ENCODE results near the gene COG6. TPM values are rescaled to one million over a fixed set of nuclear protein-coding genes. Genes with fewer than 3 reads are reported as not detected.

Gene COG6
- total and polyA plus RNA-seq, 2 donors (not counting 1 experiment from before 2014, with no cell fraction given), result 28.9 to 44.8 TPM

DNA sequence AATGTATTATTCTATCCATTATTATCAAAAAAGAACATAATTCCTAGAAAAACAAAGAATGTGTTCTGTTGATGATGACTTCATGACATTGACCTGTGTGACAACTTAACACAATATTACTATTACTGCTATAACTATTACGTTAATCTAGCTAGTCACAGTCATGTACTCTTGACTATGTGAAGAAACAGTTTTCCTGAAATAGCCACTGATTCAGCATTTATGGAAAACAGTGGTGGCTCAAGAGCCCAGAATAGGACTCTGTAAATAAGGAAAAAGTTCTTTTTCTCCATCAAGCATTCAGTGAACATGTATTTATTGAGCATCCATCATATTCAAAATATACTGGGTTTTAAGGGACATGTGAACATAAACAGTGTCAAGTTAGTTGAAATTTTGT is 93.5 kb downstream of the COG6 start:
- no peak for TF ChIP-seq EZH2 (IDR thresholded peaks at IDR 0.05; ENCODE audit: low read length, missing control alignments)
- TF ChIP-seq, protein P1, sequence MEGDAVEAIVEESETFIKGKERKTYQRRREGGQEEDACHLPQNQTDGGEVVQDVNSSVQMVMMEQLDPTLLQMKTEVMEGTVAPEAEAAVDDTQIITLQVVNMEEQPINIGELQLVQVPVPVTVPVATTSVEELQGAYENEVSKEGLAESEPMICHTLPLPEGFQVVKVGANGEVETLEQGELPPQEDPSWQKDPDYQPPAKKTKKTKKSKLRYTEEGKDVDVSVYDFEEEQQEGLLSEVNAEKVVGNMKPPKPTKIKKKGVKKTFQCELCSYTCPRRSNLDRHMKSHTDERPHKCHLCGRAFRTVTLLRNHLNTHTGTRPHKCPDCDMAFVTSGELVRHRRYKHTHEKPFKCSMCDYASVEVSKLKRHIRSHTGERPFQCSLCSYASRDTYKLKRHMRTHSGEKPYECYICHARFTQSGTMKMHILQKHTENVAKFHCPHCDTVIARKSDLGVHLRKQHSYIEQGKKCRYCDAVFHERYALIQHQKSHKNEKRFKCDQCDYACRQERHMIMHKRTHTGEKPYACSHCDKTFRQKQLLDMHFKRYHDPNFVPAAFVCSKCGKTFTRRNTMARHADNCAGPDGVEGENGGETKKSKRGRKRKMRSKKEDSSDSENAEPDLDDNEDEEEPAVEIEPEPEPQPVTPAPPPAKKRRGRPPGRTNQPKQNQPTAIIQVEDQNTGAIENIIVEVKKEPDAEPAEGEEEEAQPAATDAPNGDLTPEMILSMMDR (conservative IDR thresholded peaks at IDR 0.05 in 1 of 2, IDR thresholded peaks at IDR 0.05 in 1 of 2; ENCODE audit: low read depth in 1 of 2, low read length in 2 of 2), result no peak

DNA sequence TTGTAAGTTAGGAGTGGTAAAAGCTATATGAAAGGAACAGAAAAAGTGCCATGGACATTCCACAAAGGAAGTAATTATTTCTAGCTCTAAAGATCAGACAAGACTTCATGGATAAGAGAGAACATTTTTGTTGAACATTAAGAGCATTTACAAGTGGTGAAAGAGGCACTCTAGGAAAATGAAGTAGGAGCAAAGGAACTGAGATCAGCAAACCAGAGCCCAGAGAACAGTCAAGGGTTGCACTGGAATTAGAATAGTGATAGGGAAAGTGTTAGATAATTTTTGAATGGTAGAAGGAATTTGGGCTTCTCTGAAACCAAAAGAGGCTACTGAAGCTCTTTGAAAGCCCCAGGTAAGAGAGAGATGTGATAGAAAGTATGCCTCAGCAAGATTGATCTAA is 94.1 kb downstream of the COG6 start:
- Histone ChIP-seq H2AFZ (ENCODE audit: low read length) (no peak overlapping the region), H4K20me1 (ENCODE audit: control insufficient read depth, extremely low read depth, insufficient read depth, low read length) (no peaks in the 10 kb centered on the region), H3K4me1 (ENCODE audit: control insufficient read depth, extremely low read depth, insufficient read depth, low read length) (no peaks in the 10 kb centered on the region), H3K9ac (ENCODE audit: insufficient read depth, low read length) (no peak overlapping the region), H3K4me2 (ENCODE audit: extremely low read depth, insufficient read depth, low read length) (no peak overlapping the region), H3K79me2 (ENCODE audit: control insufficient read depth, insufficient read depth, low read length) (no peaks in the 10 kb centered on the region), H3K36me3 (ENCODE audit: control insufficient read depth, insufficient read depth, low read length) (no peaks in the 10 kb centered on the region), H3K4me3 (replicated peaks in 1 of 4; ENCODE audit: control extremely low read depth in 1 of 4, insufficient read depth in 1 of 4, low read depth in 3 of 4, low read length in 4 of 4) (no peak overlapping the region), H3K27me3 (ENCODE audit: control insufficient read depth, insufficient read depth, low read length) (no peaks in the 10 kb centered on the region), H3K27ac (ENCODE audit: insufficient read depth, low read length) (no peak overlapping the region), H3K9me3 (ENCODE audit: control insufficient read depth, insufficient read depth, low read depth, low read length) (no peaks in the 10 kb centered on the region)
- no peak for DNase-seq (ENCODE audit: low read depth in 2 of 2)
- no peak for TF ChIP-seq EZH2 (IDR thresholded peaks at IDR 0.05; ENCODE audit: low read length, missing control alignments)
- TF ChIP-seq, protein P1 (conservative IDR thresholded peaks at IDR 0.05 in 1 of 2, IDR thresholded peaks at IDR 0.05 in 1 of 2; ENCODE audit: low read depth in 1 of 2, low read length in 2 of 2), result no peak

More for the DNA sequence above, 93.5 kb downstream of the COG6 start:
- H3K27me3 ChIP-seq (ENCODE audit: control insufficient read depth, insufficient read depth, low read length), result no peaks in the 10 kb centered on the region
- no peak overlapping the region for H2AFZ ChIP-seq (ENCODE audit: low read length)
- no peaks in the 10 kb centered on the region for H3K79me2 ChIP-seq (ENCODE audit: control insufficient read depth, insufficient read depth, low read length)
- H4K20me1 ChIP-seq (ENCODE audit: control insufficient read depth, extremely low read depth, insufficient read depth, low read length), result no peaks in the 10 kb centered on the region
- no peaks in the 10 kb centered on the region for H3K9me3 ChIP-seq (ENCODE audit: control insufficient read depth, insufficient read depth, low read depth, low read length)
- no peak overlapping the region for H3K4me3 ChIP-seq (replicated peaks in 1 of 4; ENCODE audit: control extremely low read depth in 1 of 4, insufficient read depth in 1 of 4, low read depth in 3 of 4, low read length in 4 of 4)
- H3K9ac ChIP-seq (ENCODE audit: insufficient read depth, low read length), result no peak overlapping the region
- no peak for DNase-seq (ENCODE audit: low read depth in 2 of 2)
- H3K27ac ChIP-seq (ENCODE audit: insufficient read depth, low read length), result no peak overlapping the region
- no peak overlapping the region for H3K4me2 ChIP-seq (ENCODE audit: extremely low read depth, insufficient read depth, low read length)
- no peaks in the 10 kb centered on the region for H3K4me1 ChIP-seq (ENCODE audit: control insufficient read depth, extremely low read depth, insufficient read depth, low read length)
- H3K36me3 ChIP-seq (ENCODE audit: control insufficient read depth, insufficient read depth, low read length), result no peaks in the 10 kb centered on the region

DNA sequence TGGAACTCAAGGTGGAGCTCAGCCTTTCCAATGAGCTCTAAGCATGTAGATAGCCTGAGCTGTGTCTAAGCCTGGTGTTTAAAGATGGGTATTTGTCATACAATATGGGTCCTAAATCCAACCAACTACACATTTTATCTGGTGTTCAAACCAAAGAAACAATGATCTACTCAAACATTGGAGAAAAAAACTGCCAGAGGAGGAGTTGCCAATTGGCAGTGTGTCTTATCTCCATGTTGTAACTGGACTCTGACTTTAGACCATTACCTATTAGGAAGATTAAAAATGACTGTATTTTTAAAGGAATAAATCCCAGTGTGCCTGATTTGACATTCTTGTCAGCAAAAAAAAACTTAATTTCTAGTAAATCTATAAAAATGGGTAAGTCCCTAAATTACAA is 96.3 kb downstream of the COG6 start:
- no peak overlapping the region for H2AFZ ChIP-seq (ENCODE audit: low read length)
- no peaks in the 10 kb centered on the region for H4K20me1 ChIP-seq (ENCODE audit: control insufficient read depth, extremely low read depth, insufficient read depth, low read length)
- no peak overlapping the region for H3K4me3 ChIP-seq (replicated peaks in 1 of 4; ENCODE audit: control extremely low read depth in 1 of 4, insufficient read depth in 1 of 4, low read depth in 3 of 4, low read length in 4 of 4)
- H3K9ac ChIP-seq (ENCODE audit: insufficient read depth, low read length), result no peak overlapping the region
- H3K79me2 ChIP-seq (ENCODE audit: control insufficient read depth, insufficient read depth, low read length), result no peaks in the 10 kb centered on the region
- H3K27me3 ChIP-seq (ENCODE audit: control insufficient read depth, insufficient read depth, low read length), result no peaks in the 10 kb centered on the region
- no peak for TF ChIP-seq EZH2 (IDR thresholded peaks at IDR 0.05; ENCODE audit: low read length, missing control alignments)
- no peak overlapping the region for H3K27ac ChIP-seq (ENCODE audit: insufficient read depth, low read length)
- H3K36me3 ChIP-seq (ENCODE audit: control insufficient read depth, insufficient read depth, low read length), result no peaks in the 10 kb centered on the region
- H3K9me3 ChIP-seq (ENCODE audit: control insufficient read depth, insufficient read depth, low read depth, low read length), result no peaks in the 10 kb centered on the region
- no peaks in the 10 kb centered on the region for H3K4me1 ChIP-seq (ENCODE audit: control insufficient read depth, extremely low read depth, insufficient read depth, low read length)
- no peak overlapping the region for H3K4me2 ChIP-seq (ENCODE audit: extremely low read depth, insufficient read depth, low read length)
- no peak for DNase-seq (ENCODE audit: low read depth in 2 of 2)

Data from fibroblast of lung (primary cell).